H1 (cell line): ENCODE measurements around the gene CACNA1D. TPM values are rescaled to one million over a fixed set of nuclear protein-coding genes. Genes with fewer than 3 reads are reported as not detected.

Source experiments
- SAP30 ChIP-seq: fragments of 300-600 bp; sonication (generic); IDR thresholded peaks from 2 replicates; pipeline ENCODE4 v1.7.1; 2012; ENCODE audit warnings: low read length, moderate library complexity, mild to moderate bottlenecking, inconsistent platforms; ENCODE audit not compliant: insufficient read depth, insufficient replicate concordance
- polyA plus RNA-seq, 7 experiments: library from polyadenylated mRNA; depleted of rRNA in 3 of 7; stranded (reverse) in 5 of 7; unstranded in 2 of 7; fragments of >200 nt in 5 of 7; fragments of 200-250 nt in 2 of 7; gene quantifications; 1 replicate in 5 of 7; 2 replicates in 1 of 7; 4 replicates in 1 of 7; pipeline versions ENCODE4 v1.2.1 to v1.2.3, GENCODE V29; 2011 to 2013; ENCODE audit warnings: missing spikeins in 2 of 7, mixed read lengths in 2 of 7
- total RNA-seq: library from RNA; stranded (reverse); fragmentation: NEBNext Ultra II Directional; extraction: Animal tissue kit (Norgen Biotek cat#: 25700); gene quantifications from 2 replicates; pipeline ENCODE4 v1.2.1, GENCODE V29; 2021

Gene CACNA1D
- total and polyA plus RNA-seq, 2 of the 8 experiments (the other 6 are each of a cell fraction or from before 2014, with no cell fraction given): 2.0 to 2.9 TPM

GRCh38 chr3:53510508-53510907, 16.1 kb downstream of the CACNA1D start (continued):
- no peak for TF ChIP-seq SAP30
